ENCODE results near the gene VSX2.

VSX2 gene

GRCh38 chr14:74238974-74239847 lies at the start of gene VSX2:
VSX2 (plus strand) TSS chr14:74239449; CDS start chr14:74239562, 113 bp downstream.
- no peak for DNase-seq

- DNase-seq: no peak
Measured at GRCh38 chr14:74190927-74191575, 48.2 kb upstream of the VSX2 start.

GRCh38 chr14:74194506-74195274 lies 44.6 kb upstream of the VSX2 start:
- DNase-seq: no peak

- DNase-seq: no peak
Measured at GRCh38 chr14:74195623-74196022, 43.6 kb upstream of the VSX2 start.

GRCh38 chr14:74198441-74199234 lies 40.6 kb upstream of the VSX2 start:
- no peak for DNase-seq

GRCh38 chr14:74202113-74202512 lies 37.1 kb upstream of the VSX2 start:
- DNase-seq: no peak

GRCh38 chr14:74203639-74204038 lies 35.6 kb upstream of the VSX2 start:
- no peak for DNase-seq

GRCh38 chr14:74204491-74204890 lies 34.8 kb upstream of the VSX2 start:
- no peak for DNase-seq

- no peak for DNase-seq
Measured at GRCh38 chr14:74205882-74206281, 33.4 kb upstream of the VSX2 start.

- DNase-seq: no peak
Measured at GRCh38 chr14:74207943-74208342, 31.3 kb upstream of the VSX2 start.

GRCh38 chr14:74208642-74209041 lies 30.6 kb upstream of the VSX2 start:
- DNase-seq: no peak

- no peak for DNase-seq
Measured at GRCh38 chr14:74211945-74212580, 27.2 kb upstream of the VSX2 start.

- peak; percentile 56 for DNase-seq
Measured at GRCh38 chr14:74213907-74214803, 25.1 kb upstream of the VSX2 start.

GRCh38 chr14:74216671-74217070 lies 22.6 kb upstream of the VSX2 start:
- DNase-seq: no peak

- DNase-seq: peak; percentile 61
Measured at GRCh38 chr14:74217672-74218448, 21.4 kb upstream of the VSX2 start.

- DNase-seq: no peak
Measured at GRCh38 chr14:74218462-74218861, 20.8 kb upstream of the VSX2 start.

- DNase-seq: no peak
Measured at GRCh38 chr14:74219277-74220205, 19.7 kb upstream of the VSX2 start.

- no peak for DNase-seq
Measured at GRCh38 chr14:74220991-74221390, 18.3 kb upstream of the VSX2 start.

GRCh38 chr14:74221741-74222140 lies 17.5 kb upstream of the VSX2 start:
- no peak for DNase-seq

Data from NCI-H1105 treated with DMSO at 0.1 percent for 48 hours (cell line).